ENCODE measurements around the gene POU2AF1. TPM values are rescaled to one million over a fixed set of nuclear protein-coding genes. Genes with fewer than 3 reads are reported as not detected.

POU2AF1 gene
- total RNA-seq, 1 donor from 2014 or later: 1.2 TPM

- DNase-seq (ENCODE audit: low spot score): no peak
- ATAC-seq: no peak
- intact Hi-C loops (cut with DNase I): no loop called here
These were observed 72.8 kb downstream of the POU2AF1 start for GRCh38 chr11:111306321-111306720.

GRCh38 chr11:111305876-111306275 is 73.2 kb downstream of the POU2AF1 start:
- ATAC-seq (no peak), DNase-seq (ENCODE audit: low spot score) (no peak)
- intact Hi-C loops (cut with DNase I): no loop called here

GRCh38 chr11:111305162-111305802 is 73.8 kb downstream of the POU2AF1 start:
- no peak for ATAC-seq
- intact Hi-C loops (cut with DNase I): no loop called here
- DNase-seq (ENCODE audit: low spot score): no peak

DNA sequence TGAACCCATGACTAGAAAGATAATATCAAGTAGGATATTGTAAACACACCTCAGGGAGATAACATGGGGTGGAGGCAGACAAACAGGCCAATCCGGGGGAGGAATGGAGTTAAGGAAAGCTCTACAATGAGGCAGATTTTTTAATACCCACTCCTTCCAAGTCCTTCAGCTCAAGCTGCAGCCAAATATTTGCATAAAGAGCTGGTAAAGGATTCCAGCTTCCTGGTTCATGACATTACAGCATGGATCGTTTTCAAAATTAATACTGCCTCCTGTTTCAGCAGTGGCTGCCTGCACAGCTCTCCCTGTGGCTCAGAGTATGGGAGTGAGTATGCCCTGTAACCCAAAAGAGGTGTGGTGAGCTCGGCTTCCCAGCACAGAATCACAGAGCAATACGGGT is 75.6 kb downstream of the POU2AF1 start:
- ATAC-seq (peak; percentile 15), DNase-seq (ENCODE audit: low spot score) (no peak)
- intact Hi-C loops (cut with DNase I): no loop called here

GRCh38 chr11:111302298-111302697 is 76.8 kb downstream of the POU2AF1 start:
- ATAC-seq: no peak
- intact Hi-C loops (cut with DNase I): no loop called here
- no peak for DNase-seq (ENCODE audit: low spot score)

Small RNA genes within 50 kb of the gene (microRNA-seq; reads per million reads assigned to microRNA genes)
- not detected for gene MIR4491

Other genes starting within 250 kb of the POU2AF1 start
- gene POU2AF2, start 133.6 kb downstream of the POU2AF1 start, total RNA-seq: 0.80 TPM
- 3.1 TPM for gene POU2AF3, start 80.7 kb downstream of the POU2AF1 start, total RNA-seq
- not detected for gene BTG4, start 133.1 kb upstream of the POU2AF1 start, total RNA-seq
- gene HOATZ, start 135.5 kb upstream of the POU2AF1 start, total RNA-seq: not detected
- gene LAYN, start 161.4 kb upstream of the POU2AF1 start, total RNA-seq: 11.0 TPM
- gene SIK2, start 223.2 kb upstream of the POU2AF1 start, total RNA-seq: 28.3 TPM